GM13976 (cell line): ENCODE data around the gene RAB33A.

Source experiments
- DNase-seq: peaks from one replicate; pipeline ENCODE4 v3.0.0; 2012; ENCODE audit warnings: low spot score
- in situ Hi-C: fragments of 300-500 bp; cut with MboI; formaldehyde crosslinking; loops from one replicate; pipeline ENCODE4 v1.12.0; 2022; ENCODE audit warnings: low sequenced_read_pairs, mixed read lengths, inconsistent platforms; ENCODE audit not compliant: unreplicated experiment
- TF ChIP-seq, protein P1 (sequence below): IDR thresholded peaks from 2 replicates; pipeline ENCODE4 v1.5.1; 2012; ENCODE audit warnings: borderline replicate concordance, mild to moderate bottlenecking; ENCODE audit not compliant: insufficient read depth; ENCODE audit errors: extremely low read depth, missing control alignments, control extremely low read depth

RAB33A gene

DNA sequence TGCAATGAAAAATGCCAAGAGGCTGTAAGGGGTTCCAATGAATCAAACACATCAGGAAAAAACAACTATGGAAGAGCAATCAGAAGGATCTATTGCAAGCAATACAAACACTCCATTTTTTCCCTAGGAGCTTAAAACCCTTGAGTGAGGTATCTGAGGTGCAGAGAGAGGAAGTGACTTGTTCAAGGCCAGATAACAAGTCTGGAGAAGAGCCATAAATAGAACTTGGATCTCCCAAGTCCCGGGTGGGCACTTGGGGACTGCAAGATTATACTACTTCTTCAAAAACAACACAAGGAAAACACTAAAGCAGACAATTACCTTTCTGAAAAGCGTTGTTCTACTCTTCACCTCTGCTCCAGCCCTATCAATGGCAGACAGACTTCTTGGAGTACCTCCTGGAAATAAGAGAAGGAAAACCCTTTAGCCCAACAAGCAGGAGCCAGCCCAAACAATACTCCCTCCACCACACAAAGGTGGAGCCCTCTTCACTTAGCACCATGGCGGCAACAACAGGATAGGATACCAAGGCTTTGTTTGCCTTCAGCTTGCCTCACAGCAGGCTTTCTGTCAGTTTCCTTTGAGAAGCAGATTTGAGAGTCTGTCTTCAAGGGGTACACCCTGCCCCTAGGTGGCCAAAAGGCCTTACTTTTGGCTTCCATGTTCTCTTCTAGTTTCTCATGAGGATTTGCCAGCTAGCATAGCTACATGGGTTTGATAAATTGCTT, 32.1 kb upstream of the RAB33A start:
- in situ Hi-C loops = no loop called here
- TF ChIP-seq, protein P1, sequence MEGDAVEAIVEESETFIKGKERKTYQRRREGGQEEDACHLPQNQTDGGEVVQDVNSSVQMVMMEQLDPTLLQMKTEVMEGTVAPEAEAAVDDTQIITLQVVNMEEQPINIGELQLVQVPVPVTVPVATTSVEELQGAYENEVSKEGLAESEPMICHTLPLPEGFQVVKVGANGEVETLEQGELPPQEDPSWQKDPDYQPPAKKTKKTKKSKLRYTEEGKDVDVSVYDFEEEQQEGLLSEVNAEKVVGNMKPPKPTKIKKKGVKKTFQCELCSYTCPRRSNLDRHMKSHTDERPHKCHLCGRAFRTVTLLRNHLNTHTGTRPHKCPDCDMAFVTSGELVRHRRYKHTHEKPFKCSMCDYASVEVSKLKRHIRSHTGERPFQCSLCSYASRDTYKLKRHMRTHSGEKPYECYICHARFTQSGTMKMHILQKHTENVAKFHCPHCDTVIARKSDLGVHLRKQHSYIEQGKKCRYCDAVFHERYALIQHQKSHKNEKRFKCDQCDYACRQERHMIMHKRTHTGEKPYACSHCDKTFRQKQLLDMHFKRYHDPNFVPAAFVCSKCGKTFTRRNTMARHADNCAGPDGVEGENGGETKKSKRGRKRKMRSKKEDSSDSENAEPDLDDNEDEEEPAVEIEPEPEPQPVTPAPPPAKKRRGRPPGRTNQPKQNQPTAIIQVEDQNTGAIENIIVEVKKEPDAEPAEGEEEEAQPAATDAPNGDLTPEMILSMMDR = no peak
- no peak for DNase-seq

DNA sequence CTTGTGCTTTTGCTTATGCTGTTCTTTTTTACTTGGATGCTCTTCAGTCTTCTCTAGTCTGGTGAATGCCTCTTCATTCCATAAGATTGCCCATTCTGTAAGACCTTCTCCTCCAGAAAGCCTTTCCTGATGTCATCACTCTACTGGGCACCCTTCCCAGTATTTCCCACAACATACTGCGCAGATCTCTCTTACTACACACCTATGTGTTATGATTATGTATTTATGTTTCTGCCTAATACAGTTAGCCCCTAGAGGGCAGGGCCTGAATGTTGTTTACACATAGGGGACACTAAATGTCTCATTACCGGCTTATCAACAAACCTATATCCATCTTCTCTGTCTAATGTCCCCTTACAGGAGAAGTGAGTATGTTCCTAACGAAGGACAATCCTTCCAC, 27.3 kb upstream of the RAB33A start:
- DNase-seq = no peak
- TF ChIP-seq, protein P1 = no peak
- in situ Hi-C loops = no loop called here

DNA sequence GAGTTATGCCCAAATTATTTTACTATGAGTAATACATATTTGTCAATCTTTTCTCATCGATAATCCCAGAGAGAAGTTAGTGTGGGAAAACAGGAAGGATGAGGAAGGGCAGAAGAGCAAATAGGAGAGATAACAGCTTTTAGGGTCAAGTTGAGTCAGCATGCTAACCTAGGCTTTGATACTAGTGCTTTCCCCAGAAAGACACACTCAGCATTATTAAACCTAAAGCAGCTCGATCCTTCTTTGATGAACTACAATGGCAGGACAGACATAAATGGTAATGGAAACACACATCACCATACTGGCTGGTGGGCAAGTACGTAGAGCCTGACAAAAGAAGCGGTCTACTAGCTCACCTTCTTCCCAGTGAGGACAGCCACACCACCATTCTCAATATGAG, 26.6 kb upstream of the RAB33A start:
- no peak for DNase-seq
- TF ChIP-seq, protein P1 = no peak
- in situ Hi-C loops = no loop called here

DNA sequence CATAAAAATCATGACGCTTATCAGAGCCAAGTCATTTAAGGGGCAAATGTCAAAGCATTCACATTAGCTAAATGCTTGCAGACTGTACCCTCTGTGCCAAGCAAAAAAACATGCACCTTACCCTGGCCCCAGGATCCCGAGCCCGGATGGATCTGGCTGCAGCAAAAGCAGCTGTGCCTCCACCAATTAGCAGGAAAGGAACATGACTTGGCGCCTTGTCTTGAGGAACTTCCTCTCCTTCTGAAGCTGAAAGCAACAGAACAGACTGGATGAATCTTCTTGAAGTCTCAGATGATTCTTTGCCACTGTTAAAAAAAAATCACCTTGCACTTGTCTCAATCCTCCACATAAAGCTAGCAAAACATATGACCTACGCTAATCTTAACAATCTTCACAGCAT, 24.1 kb upstream of the RAB33A start:
- TF ChIP-seq, protein P1 = no peak
- DNase-seq = no peak
- in situ Hi-C loops = no loop called here

DNA sequence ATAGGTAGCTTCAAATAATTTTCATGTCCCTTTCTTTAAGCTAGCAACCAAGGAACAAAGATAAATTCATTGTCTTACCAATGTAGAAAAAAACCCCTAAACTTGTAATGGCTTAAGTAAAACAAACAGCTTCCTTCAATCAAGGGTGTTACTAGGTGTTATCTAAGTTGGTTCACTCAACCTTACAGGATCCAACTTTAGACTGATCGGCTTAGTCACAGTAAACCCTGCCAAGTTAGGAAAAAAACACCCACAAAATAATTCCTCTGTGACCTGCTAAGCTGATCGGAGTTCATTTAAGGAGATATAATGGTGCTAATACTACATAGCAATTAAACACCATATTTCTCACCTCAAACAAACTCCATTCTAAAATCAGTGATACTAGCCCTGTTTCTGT, 16.2 kb upstream of the RAB33A start:
- in situ Hi-C loops = no loop called here
- TF ChIP-seq, protein P1 = no peak
- no peak for DNase-seq

DNA sequence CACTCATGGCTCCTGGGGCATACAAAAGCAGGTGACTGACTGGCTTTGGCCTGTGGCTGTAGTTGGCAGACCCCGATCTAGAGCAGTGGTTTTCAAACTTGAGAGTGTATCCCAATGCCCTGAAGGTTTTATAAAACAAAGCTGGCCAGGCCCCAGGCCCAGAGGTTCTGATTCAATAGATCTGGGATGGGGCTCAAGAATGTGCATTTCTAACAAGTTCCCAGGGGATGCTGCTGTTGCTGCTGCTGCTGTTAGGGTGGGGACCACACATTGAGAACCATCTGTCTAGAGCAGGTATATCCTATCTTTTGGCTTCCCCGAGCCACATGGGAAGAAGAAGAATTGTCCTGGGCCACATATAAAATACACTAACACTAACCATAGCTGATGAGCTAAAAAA, 13.5 kb upstream of the RAB33A start:
- no peak for DNase-seq
- TF ChIP-seq, protein P1 = no peak
- in situ Hi-C loops = no loop called here
